ENCODE measurements around the gene PTBP1. TPM values are rescaled to one million over a fixed set of nuclear protein-coding genes. Genes with fewer than 3 reads are reported as not detected.

Gene PTBP1
- total RNA-seq, 1 donor from 2014 or later, result 67.6 TPM

DNA sequence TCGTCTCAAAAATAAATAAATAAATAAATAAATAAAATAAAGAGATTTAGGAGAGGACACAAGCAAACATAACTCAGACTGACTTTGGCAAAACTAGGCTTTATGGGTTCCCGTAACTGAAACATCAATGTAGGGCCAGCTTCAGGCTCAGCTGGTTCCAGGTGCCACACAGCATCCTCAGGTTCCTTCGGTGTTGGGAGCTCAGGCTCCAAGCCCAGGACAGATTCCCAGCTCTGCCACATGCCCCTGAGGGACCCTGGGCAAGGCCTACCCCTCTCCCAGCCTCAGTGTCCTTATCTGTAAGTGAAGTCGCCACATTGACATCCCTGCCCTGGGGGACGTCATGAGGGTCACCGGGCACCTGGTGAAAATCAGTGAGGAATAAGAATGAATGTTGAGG lies 27.6 kb upstream of the PTBP1 start:
- DNase-seq (ENCODE audit: missing footprints) (no peak), ATAC-seq (no peak)
- intact Hi-C loops (cut with DNase I), result loop anchor here (1.0 to 2.0 kb wide), 3 partner anchors 87 to 213 kb away; no protein-coding TSS in a partner anchor

DNA sequence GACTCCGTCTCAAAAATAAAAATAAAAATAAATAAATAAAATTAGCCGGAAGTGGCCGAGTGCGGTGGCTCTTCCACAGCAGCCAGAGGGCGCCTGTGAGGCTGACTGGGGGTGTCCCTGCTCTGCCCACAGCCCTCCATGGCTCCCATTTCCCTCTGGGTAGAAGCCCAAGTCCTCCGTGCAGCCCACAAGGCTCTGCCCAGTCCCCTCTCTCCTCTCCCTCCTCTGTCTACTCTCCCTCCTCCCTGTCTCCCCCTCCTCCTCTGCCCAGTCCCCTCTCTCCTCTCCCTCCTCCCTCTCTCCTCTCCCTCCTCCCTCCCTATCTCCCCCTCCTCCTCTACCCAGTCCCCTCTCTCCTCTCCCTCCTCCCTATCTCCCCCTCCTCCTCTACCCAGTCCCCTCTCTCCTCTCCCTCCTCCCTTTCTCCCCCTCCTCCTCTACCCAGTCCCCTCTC lies 25.9 kb upstream of the PTBP1 start:
- intact Hi-C loops (cut with DNase I), result loop anchor here (2.0 kb wide), 1 partner anchor 85 kb away; no protein-coding TSS in a partner anchor
- no peak for ATAC-seq
- DNase-seq (ENCODE audit: missing footprints), result no peak

DNA sequence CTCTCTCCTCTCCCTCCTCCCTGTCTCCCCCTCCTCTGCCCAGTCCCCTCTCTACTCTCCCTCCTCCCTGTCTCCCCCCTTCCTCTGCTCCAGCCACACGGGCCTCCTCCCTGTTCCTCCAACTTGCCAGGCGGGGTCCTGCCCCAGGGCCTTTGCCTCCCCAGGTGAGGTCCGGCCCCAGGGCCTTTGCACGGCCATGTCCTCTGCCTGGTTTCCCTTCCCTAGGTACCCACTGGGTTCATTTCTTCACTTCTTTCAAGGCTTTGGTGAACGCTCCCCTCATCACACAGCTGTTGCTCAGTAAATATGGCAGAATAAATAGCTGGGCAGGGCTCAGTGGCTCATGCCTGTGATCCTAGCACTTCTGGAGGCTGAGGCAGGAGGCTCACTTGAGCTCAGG lies 25.2 kb upstream of the PTBP1 start:
- ATAC-seq (no peak), DNase-seq (ENCODE audit: missing footprints) (no peak)
- intact Hi-C loops (cut with DNase I), result no loop called here

DNA sequence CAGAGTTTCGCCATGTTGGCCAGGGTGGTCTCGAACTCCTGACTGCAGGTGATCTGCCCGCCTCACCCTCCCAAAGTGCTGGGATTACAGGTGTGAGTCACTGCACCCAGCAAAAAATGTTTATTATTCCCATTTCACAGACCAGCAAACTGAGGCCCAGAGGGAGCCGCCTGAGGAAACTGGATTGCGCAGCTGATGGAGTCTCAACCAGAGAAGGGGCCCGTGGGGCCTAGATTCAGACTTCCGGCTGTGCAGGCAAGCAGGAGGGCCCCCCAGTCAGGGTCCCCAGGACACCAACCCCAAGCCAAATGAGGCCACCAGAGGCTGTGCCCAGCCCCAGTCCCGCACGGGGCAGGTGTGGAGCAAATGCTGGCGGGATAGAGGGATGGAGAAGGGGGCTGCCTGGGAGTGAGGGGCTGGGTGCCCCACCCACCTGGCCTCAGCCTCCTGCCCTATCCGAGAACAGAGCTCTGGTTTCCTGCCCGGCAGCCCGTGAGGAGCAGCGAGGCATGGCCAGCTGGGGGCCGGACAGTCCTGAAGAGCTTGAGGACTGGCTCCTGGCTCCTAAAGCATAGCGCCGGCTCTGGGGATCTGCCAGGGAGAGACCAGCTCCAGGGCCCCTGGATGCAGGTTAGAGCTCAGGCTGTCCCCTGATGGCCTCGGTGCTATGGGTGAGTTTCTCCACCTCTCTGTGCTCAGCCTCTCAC lies 24.4 kb upstream of the PTBP1 start:
- DNase-seq (ENCODE audit: missing footprints) (peak; percentile 30), ATAC-seq (no peak)
- intact Hi-C loops (cut with DNase I), result no loop called here

DNA sequence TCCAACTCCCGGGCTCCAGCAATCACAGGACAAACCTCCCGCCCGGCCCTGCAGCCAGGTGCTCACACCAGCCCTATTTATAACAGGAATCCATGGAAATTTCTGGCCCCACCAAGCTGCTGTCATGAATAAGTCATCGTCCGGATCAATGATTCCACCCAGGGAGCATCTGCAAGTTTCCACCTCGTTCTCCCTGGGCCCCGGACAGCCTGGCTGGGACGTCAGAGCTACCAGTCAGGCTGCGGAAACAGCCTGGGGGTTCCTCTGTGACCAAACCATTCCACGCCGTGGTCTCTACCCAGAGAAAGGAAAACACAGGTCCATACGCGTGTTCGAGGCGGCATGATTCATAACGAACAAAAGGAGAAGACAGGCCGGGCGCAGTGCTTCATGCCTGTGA lies 20.7 kb upstream of the PTBP1 start:
- intact Hi-C loops (cut with DNase I), result no loop called here
- ATAC-seq, result no peak
- peak; percentile 27 for DNase-seq (ENCODE audit: missing footprints)

DNA sequence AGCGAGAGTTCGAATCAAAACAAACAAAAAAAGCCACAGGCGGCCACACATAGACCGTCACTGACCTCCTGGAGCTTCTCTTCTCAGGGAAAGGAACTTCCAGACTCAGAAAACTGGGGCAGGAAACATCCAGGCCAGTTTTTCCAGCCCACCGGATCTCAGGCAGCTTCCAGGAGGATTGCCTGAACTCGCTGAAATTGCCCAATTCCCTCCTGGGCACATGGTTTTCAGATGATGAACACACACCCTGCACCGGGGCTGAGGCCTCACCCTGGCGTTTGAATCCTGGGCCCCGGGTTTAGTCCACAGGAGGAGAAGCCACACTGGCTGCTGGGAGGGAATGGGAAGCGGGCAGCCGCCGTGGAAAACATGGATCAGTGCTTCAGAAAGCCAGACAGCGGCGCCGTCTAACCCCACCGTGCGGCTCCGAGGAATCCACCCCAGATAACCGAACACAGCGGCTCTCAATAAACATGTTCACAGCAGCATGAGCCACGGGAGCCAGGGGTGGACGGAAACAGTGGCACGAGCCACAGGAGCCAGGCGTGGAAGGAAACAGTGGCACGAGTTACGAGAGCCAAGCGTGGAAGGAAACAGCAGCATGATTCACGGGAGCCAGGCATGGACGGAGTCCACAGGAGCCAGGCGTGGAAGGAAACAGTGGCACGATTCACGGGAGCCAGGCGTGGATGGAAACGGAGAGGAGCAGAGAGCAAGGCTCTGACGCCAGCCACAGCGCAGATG lies 18.2 kb upstream of the PTBP1 start:
- DNase-seq (ENCODE audit: missing footprints), result peak; percentile 63
- intact Hi-C loops (cut with DNase I), result no loop called here

DNA sequence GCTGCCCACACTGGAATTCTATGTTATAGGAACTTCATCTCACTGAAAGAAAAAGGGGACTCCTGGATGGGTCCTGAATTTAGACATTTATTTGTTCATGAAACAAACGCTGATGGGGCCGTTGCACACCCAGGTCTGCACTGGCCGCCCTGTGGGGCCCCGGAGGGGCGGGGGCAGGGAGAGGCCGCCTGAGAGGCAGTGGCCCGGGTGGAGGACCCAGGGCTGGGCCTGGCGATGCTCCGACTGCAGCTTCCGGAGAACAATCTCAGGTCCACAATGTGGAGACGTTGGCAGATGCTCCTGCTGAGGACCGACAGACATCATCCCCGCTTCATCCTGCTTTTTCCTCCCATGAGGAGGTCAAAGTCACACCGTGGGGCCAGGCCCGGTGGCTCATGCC lies 16.3 kb upstream of the PTBP1 start:
- DNase-seq (ENCODE audit: missing footprints), result peak; percentile 41
- ATAC-seq, result no peak

More for the DNA sequence above, 18.2 kb upstream of the PTBP1 start:
- peak; percentile 59 for ATAC-seq

DNA sequence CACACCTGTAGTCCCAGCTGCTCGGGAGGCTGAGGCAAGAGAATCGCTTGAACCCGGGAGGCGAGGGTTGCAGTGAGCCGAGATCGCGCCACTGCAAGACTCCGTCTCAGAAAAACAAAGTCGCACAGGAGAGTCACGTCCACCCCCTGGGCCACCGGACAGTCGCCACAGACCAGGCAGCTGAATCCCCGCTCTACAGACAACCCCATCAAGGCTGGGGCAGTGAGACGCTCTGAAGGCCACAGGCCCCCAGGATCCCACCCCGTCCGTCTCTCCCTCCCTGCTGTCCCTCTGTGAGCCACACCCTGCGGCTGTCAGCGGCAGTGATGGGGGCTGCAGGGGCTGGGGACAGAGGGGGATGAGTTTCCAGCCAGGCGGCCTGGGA lies 15.5 kb upstream of the PTBP1 start:
- ATAC-seq (no peak), DNase-seq (ENCODE audit: missing footprints) (peak; percentile 11)
- intact Hi-C loops (cut with DNase I), result loop anchor here (2.0 kb wide), 1 partner anchor 17 kb away; no protein-coding TSS in a partner anchor

More for the DNA sequence above, 16.3 kb upstream of the PTBP1 start:
- intact Hi-C loops (cut with DNase I), result no loop called here

DNA sequence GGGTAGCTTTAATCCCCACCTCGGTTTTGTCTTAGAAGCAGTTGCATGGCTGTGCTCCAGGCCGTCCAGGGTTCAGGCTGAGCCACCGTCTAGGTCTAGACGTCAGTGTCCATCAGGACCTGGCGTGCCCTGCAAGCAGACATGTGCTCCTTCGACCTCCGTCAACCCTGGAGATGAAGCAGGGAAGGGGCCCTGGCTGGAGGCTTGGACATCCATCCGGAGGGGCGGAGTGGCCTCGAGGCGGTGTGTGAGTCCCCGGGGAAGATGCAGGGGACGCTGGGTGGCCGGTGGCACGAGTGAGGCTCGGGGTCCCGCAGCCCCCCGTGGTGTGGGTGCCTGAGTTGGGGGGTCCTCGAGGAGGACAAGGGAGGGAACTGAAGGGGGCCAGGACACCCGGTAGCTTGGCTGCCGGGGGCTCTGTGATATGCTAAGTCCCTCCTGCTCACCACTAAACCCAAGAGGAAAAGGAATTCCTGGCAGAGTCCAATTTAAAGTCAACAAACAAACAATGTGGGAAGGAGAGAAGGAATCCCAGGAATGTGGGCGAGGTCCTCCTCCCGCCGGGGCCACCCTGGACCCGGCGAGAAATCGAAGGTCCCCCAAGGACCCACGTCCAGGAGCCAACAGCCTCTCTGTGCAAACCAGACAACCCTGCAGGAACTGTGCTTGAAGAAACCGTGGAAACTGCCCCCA lies 14.9 kb upstream of the PTBP1 start:
- ATAC-seq (peak; percentile 20), DNase-seq (ENCODE audit: missing footprints) (peak; percentile 67)
- intact Hi-C loops (cut with DNase I), result loop anchor here (2.0 kb wide), 1 partner anchor 16 kb away; no protein-coding TSS in a partner anchor

DNA sequence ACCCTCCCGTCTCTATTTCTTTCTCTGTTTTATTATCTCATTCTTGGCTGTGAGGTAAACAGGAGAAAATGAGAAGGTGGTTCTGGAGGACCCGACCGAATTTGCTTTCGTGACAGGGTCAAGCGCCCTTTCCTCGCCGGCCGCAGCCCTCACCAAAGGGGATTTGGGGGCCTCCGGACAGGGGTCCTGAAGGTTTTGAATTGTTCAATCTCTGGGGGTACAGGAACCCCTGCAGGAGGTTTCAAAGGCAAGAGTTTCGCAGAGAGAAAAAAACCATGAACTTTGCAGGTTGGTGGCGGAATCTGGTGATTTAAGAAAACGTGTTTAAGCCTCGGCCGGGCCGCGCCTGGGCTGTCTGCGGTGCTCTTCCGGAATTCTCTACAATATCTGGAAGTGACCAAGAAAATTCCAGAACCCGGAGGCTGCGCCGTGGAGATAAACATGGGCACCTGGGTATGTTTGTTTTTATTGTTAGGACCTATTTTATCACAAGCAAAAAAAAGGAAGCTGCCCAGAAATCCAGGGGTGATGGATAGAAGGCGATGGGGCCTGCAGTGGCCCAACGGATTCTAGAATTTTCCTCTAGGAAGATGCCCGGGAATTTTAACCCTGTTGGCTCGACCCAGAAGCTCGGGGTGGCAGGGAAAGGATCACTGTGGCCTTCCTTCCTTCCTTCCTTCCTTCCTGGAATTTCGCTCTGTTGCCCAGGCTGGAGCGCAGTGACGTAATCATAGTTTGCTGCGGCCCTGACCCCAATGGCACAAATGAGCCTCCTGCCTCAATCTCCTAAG lies 14.2 kb upstream of the PTBP1 start:
- intact Hi-C loops (cut with DNase I), result loop anchor here (2.0 kb wide), 1 partner anchor 16 kb away; no protein-coding TSS in a partner anchor
- DNase-seq (ENCODE audit: missing footprints) (peak; percentile 4), ATAC-seq (no peak)

DNA sequence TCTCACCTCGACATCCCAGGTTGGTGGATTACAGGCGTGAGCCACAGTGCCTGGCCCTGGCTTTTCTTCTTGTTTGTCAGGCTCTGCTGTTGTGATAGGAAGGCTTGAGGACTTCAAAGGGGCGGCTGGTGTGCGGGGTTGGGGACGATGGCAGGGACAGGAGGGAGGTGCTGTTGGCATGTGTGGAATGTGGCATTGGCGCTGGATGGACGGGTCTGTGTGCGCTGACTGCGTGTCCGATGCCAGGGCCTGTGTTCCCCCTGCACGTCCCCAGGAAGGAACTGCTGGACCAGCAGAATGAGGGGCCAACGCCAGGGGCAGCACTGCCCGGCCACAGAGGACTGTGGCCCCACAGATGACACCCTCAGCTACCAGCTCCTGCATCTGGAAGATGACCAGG lies 12.7 kb upstream of the PTBP1 start:
- DNase-seq (ENCODE audit: missing footprints), result no peak
- ATAC-seq, result no peak
- intact Hi-C loops (cut with DNase I), result no loop called here

DNA sequence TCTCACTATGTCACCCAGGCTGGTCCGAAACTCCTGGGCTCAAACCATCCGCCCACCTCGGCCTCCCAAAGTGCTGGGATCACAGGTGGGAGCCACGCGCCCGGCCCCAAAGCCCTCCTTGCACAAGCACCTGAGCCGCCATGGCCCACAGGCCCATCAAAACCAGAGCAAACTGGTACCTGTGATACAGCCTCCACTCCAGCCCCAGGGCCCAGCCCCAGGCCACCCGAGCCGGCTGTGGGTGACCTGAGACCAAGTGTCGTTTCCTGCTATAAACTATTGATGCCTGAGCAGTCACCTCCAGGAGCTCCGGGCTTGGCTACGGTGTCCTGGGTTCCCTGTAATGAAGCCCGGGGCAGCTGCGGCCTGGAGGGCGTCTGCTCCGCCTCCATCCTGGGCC lies 9.7 kb upstream of the PTBP1 start:
- ATAC-seq, result no peak
- intact Hi-C loops (cut with DNase I), result no loop called here
- DNase-seq (ENCODE audit: missing footprints), result no peak

DNA sequence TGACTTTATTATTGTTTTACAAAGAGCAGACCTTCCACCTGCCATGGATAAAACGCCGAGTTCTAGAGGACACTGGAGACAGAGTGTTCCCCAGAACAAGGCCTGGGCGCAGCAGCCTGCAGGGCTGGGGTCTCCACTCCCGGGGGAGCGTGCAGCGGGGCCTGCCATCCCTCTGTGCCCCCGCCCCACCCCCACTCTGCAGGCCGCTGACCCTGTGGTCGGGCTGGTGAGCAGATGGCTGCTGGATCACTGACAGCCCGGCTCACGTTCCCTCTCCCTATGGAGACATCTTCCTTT lies 8.6 kb upstream of the PTBP1 start:
- DNase-seq (ENCODE audit: missing footprints) (no peak), ATAC-seq (no peak)
- intact Hi-C loops (cut with DNase I), result no loop called here

DNA sequence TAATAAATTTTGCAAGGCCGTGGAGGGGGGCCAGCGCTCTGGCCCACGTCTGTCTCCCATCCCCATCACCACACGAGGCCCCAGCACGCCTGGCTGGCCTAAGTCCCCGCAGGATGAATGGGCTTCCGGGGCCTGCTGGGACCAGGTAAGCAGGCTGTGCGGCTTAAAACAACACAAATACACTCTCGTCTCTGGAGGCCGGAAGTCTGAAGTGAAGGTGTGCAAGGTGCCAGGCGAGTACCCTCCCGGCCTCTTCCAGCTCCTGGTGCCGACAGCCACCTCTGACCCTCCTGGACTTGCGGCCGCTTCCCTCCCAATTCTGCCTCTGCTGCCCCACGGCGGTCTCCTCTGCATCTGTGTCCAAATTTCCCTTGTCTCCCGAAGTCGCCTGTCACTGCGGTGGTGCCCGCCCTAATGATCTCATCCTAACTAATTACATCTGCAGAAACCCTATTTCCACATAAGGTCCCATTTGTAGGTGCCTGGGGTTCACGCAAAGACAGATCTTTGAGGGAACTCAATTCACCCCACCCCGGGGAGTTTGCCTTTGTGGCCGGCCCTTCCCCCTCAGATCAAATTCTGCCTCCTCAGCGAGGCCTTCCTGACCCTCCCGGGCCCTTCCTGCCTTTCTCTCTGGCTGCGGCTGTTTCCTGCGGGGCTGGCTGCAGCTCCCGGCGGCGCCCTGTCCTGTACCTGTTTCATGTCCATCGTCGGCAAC lies 8.1 kb upstream of the PTBP1 start:
- peak; percentile 37 for ATAC-seq
- no peak for DNase-seq (ENCODE audit: missing footprints)
- intact Hi-C loops (cut with DNase I), result no loop called here

DNA sequence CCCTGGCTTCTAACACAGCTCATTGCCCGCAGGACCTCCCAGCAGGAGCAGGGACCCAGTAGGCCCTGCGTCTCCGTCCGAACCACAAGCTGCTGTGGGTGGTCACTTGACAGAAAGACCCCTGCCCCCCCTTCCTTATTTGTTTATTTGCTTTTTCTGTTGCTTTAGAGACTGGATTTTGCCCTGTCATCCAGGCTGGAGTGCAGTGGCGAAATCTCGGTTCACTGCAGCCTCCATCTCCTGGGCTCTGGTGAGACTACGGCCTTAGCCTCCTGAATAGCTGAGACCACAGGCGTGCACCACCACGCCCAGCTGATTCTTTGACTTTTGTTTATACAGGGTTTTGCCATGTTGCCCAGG lies 7.6 kb upstream of the PTBP1 start:
- ATAC-seq (no peak), DNase-seq (ENCODE audit: missing footprints) (no peak)
- intact Hi-C loops (cut with DNase I), result loop anchor here (10.0 kb wide), 2 partner anchors 215 to 455 kb away; partner anchors contain the start of genes ATP5F1D, BSG and MIDN

DNA sequence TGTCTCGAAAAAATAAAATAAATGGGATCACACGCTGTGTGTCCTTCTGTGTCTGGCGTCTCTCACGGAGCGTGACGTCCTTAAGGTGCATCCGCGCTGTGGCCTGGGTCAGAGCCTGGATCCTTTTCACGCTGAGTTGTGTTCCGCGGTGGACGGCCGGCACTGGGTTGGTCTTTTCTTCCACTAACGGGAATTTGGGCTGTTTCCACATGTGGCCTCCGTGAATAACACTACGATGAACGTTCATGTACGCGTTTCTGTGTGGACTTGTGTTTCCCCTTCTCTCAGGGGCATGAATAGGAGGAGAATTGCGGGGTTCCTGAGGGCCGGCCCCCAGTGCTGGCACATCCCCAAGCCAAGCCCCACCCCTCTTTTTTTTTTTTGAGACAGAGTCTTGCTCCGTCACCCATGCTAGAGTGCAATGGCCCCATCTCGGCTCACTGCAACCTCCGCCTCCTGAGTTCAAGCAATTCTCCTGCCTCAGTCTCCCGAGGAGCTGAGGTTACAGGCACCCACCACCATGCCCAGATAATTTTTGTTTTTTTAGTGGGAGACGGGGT lies 6.2 kb upstream of the PTBP1 start:
- DNase-seq (ENCODE audit: missing footprints) (no peak), ATAC-seq (no peak)
- intact Hi-C loops (cut with DNase I), result loop anchor here (10.0 kb wide), 2 partner anchors 216 to 454 kb away; partner anchors contain the start of genes ATP5F1D, BSG and MIDN

DNA sequence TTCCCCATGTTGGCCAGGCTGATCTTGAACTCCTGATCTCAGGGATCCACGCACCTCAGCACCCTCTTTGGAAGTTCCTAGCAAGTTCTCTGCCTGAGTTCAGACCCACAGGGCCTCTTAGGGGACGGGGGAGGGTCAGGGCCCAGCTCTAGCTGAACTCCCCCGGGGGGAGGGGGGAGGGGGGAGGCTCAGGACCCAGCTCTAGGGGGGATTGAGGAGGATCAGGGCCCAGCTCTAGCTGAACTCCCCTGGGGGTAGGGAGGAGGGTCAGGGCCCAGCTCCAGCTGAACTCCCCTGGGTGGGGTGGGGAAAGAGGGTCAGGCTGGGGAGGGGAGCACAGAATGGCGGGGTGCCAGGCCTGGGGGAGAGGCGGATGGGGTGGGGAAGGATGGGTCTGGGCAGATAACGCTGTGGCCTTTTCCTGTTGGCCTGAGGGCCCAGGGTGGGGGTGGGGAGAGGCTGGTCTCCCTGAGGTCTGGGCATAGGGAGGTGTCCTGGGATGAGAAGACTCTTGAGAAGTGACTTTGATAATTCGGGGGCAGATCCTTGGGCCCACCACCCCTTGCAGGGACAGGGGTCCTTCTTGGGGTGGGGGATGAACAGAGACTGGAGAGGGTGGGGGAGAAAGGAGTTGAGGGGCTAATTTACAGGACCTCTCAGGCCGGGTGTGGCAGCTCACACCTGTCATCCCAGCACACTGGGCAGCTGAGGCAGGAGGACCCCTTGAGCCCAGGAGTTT lies 5.5 kb upstream of the PTBP1 start:
- ATAC-seq, result no peak
- DNase-seq (ENCODE audit: missing footprints), result peak; percentile 41
- intact Hi-C loops (cut with DNase I), result loop anchor here (10.0 kb wide), 2 partner anchors 217 to 453 kb away; partner anchors contain the start of genes ATP5F1D, BSG and MIDN

All from Right ventricle myocardium inferior (tissue), 1 donor.